Keratinocyte (primary cell): Measurements from ENCODE around the gene TENT5A. TPM values are rescaled to one million over a fixed set of nuclear protein-coding genes. Genes with fewer than 3 reads are reported as not detected.

ENCODE experiments used
- DNase-seq: peaks from one replicate; pipeline ENCODE4 v3.0.0-alpha.2; 2011; ENCODE audit warnings: low read depth, missing footprints, low spot score
- FAIRE-seq: peaks from 2 replicates; lab custom pipeline; 2011; peaks lifted over from hg19 to GRCh38; lab: Jason Lieb, UNC
- H2AFZ ChIP-seq: 2 replicates; pipeline ENCODE4 v1.6.0; 2012; ENCODE audit warnings: low read length, control low read depth, inconsistent platforms; ENCODE audit not compliant: control insufficient read depth
- H3K27ac ChIP-seq: 2 replicates; pipeline ENCODE4 v1.5.1; 2011; ENCODE audit warnings: low read length; ENCODE audit not compliant: control insufficient read depth, insufficient read depth
- H3K27me3 ChIP-seq: 3 replicates; pipeline ENCODE4 v1.6.0; 2011; ENCODE audit warnings: low read length; ENCODE audit not compliant: control insufficient read depth, insufficient read depth; ENCODE audit errors: extremely low read depth
- H3K36me3 ChIP-seq, 2 experiments: 2 replicates in 1 of 2; 3 replicates in 1 of 2; pipeline ENCODE4 v1.5.1; 2011; ENCODE audit warnings: low read length in 2 of 2, mild to moderate bottlenecking in 1 of 2; ENCODE audit not compliant: control insufficient read depth in 2 of 2, insufficient read depth in 2 of 2; ENCODE audit errors: extremely low read depth in 1 of 2
- H3K4me1 ChIP-seq: 3 replicates; pipeline ENCODE4 v1.5.1; 2011; ENCODE audit warnings: low read length; ENCODE audit not compliant: control insufficient read depth, insufficient read depth; ENCODE audit errors: extremely low read depth
- H3K4me2 ChIP-seq: 3 replicates; pipeline ENCODE4 v1.6.0; 2011; ENCODE audit warnings: low read depth, low read length; ENCODE audit not compliant: control insufficient read depth, insufficient read depth; ENCODE audit errors: extremely low read depth
- H3K4me3 ChIP-seq, 3 experiments: fragments of 200-600 bp in 1 of 3; sonication (generic) in 1 of 3; 2 replicates in 2 of 3; 3 replicates in 1 of 3; pipeline ENCODE4 v1.5.1; 2011 to 2016; ENCODE audit warnings: low read length in 3 of 3, mild to moderate bottlenecking in 3 of 3, control low read depth in 2 of 3, inconsistent platforms in 1 of 3, low read depth in 1 of 3, mixed read lengths in 1 of 3, mixed run types in 1 of 3, moderate library complexity in 1 of 3; ENCODE audit not compliant: control insufficient read depth in 2 of 3, insufficient read depth in 2 of 3; ENCODE audit errors: extremely low read depth in 1 of 3
- H3K79me2 ChIP-seq: 2 replicates; pipeline ENCODE4 v1.6.0; 2012; ENCODE audit warnings: low read length; ENCODE audit not compliant: control insufficient read depth, insufficient read depth
- H3K9ac ChIP-seq: 3 replicates; pipeline ENCODE4 v1.6.0; 2011; ENCODE audit warnings: low read length; ENCODE audit not compliant: control insufficient read depth, insufficient read depth; ENCODE audit errors: extremely low read depth
- H3K9me1 ChIP-seq: 3 replicates; pipeline ENCODE4 v1.6.0; 2011; ENCODE audit warnings: low read length; ENCODE audit not compliant: control insufficient read depth, insufficient read depth; ENCODE audit errors: extremely low read depth
- H3K9me3 ChIP-seq: 2 replicates; pipeline ENCODE4 v1.5.1; 2012; ENCODE audit warnings: low read depth, low read length; ENCODE audit not compliant: control insufficient read depth
- H4K20me1 ChIP-seq: 3 replicates; pipeline ENCODE4 v1.6.0; 2011; ENCODE audit warnings: low read length; ENCODE audit not compliant: control insufficient read depth, insufficient read depth; ENCODE audit errors: extremely low read depth
- EZH2 ChIP-seq: IDR thresholded peaks from one replicate; pipeline ENCODE4 v1.6.1; 2012; ENCODE audit warnings: inconsistent platforms, mild to moderate bottlenecking, low read length, moderate library complexity
- dilution Hi-C: fragments of 300-500 bp; cut with MboI; formaldehyde crosslinking; loops from one replicate; pipeline ENCODE4 v1.7.0; 2020; ENCODE audit warnings: low sequenced_read_pairs; ENCODE audit not compliant: extremely low pct_ligation_motif_present
- polyA plus RNA-seq, 5 experiments: library from polyadenylated mRNA; depleted of rRNA in 3 of 5; stranded (reverse) in 3 of 5; stranded (forward) in 1 of 5; unstranded in 1 of 5; fragments of >200 nt; gene quantifications; 1 replicate in 1 of 5; 2 replicates in 3 of 5; 3 replicates in 1 of 5; pipeline versions ENCODE4 v1.2.1 to v1.2.3, GENCODE V29; 2011 to 2012; ENCODE audit warnings: missing spikeins in 2 of 5, low read depth in 1 of 5, low replicate concordance in 1 of 5
- TF ChIP-seq, protein P1 (sequence below), 3 experiments: IDR thresholded peaks in 1 of 3; conservative IDR thresholded peaks in 1 of 3; optimal IDR thresholded peaks in 1 of 3; 2 replicates in 2 of 3; 3 replicates in 1 of 3; pipeline versions ENCODE3 to v1.5.1; 2011; ENCODE audit warnings: low read length in 3 of 3, mild to moderate bottlenecking in 3 of 3, moderate library complexity in 2 of 3, control low read depth in 1 of 3, inconsistent platforms in 1 of 3; ENCODE audit not compliant: insufficient read depth in 2 of 3; ENCODE audit errors: extremely low read depth in 1 of 3

TENT5A gene
- polyA plus RNA-seq, 1 donor (not counting 4 experiments of a cell fraction or from before 2014, with no cell fraction given): 1.6 TPM

DNA sequence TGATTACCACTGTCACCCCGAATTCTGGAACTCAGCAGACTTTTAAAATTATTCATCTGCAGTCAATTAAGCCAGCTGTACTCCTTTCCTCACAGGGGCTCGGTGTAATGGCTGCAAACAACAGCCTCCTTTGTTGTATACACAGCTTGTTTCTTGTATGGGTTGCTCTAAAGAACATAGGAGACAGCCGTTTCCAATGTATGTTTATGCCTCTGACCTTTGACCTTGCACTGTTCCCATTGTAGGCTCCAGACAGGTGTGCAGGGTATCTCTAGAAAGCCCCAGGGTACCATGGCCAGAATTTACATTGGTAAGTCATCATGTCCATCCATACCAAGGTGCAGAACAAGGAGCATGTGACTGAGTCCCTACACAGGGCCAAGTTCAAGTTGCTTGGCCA lies 11.5 kb upstream of the TENT5A start:
- Histone ChIP-seq H3K27me3 (no peaks in the 10 kb centered on the region), H2AFZ (no peak overlapping the region), H3K36me3 (no peaks in the 10 kb centered on the region), H3K4me1 (peaks cover 33% of the 10 kb centered on the region), H3K4me3 (no peak overlapping the region), H3K79me2 (no peaks in the 10 kb centered on the region), H4K20me1 (no peaks in the 10 kb centered on the region), H3K27ac (no peak overlapping the region), H3K9ac (no peak overlapping the region), H3K4me2 (no peak overlapping the region), H3K9me1 (no peaks in the 10 kb centered on the region), H3K9me3 (no peaks in the 10 kb centered on the region)
- DNase-seq (no peak), FAIRE-seq (no peak)
- no peak for TF ChIP-seq EZH2
- TF ChIP-seq, protein P1, sequence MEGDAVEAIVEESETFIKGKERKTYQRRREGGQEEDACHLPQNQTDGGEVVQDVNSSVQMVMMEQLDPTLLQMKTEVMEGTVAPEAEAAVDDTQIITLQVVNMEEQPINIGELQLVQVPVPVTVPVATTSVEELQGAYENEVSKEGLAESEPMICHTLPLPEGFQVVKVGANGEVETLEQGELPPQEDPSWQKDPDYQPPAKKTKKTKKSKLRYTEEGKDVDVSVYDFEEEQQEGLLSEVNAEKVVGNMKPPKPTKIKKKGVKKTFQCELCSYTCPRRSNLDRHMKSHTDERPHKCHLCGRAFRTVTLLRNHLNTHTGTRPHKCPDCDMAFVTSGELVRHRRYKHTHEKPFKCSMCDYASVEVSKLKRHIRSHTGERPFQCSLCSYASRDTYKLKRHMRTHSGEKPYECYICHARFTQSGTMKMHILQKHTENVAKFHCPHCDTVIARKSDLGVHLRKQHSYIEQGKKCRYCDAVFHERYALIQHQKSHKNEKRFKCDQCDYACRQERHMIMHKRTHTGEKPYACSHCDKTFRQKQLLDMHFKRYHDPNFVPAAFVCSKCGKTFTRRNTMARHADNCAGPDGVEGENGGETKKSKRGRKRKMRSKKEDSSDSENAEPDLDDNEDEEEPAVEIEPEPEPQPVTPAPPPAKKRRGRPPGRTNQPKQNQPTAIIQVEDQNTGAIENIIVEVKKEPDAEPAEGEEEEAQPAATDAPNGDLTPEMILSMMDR (optimal IDR thresholded peaks at IDR 0.05 in 1 of 3, IDR thresholded peaks at IDR 0.05 in 1 of 3, conservative IDR thresholded peaks at IDR 0.05 in 1 of 3; ENCODE audit: extremely low read depth in 1 of 3, insufficient read depth in 2 of 3, low read length in 3 of 3): no peak
- dilution Hi-C loops: no loop called here

DNA sequence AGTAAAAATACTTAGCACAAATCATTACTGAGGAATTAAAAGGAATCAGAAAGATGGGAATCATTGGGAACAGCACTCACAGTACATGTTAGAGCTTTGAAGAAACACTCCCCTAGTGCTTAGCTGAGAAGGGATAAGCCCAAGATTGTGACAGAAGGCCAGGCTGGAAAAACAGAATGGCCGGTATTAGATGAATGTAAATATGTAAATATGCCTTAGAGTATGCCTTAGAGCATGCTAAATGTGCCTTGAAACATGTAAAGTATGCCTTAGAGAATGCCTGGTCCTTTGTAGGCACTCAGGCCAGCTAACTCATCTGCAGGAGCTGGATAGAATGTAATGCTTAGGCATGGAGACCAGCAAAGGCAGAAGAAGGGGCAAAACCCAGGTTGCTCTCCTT lies 10.6 kb upstream of the TENT5A start:
- no peak for DNase-seq
- Histone ChIP-seq H3K36me3 (no peaks in the 10 kb centered on the region), H3K79me2 (no peaks in the 10 kb centered on the region), H3K27ac (no peak overlapping the region), H3K4me3 (no peak overlapping the region), H3K4me1 (peaks cover 33% of the 10 kb centered on the region), H3K9ac (no peak overlapping the region), H2AFZ (no peak overlapping the region), H3K9me3 (no peaks in the 10 kb centered on the region), H3K9me1 (no peaks in the 10 kb centered on the region), H4K20me1 (no peaks in the 10 kb centered on the region), H3K4me2 (no peak overlapping the region), H3K27me3 (no peaks in the 10 kb centered on the region)
- no peak for FAIRE-seq
- dilution Hi-C loops: no loop called here
- TF ChIP-seq EZH2: no peak
- TF ChIP-seq, protein P1 (optimal IDR thresholded peaks at IDR 0.05 in 1 of 3, IDR thresholded peaks at IDR 0.05 in 1 of 3, conservative IDR thresholded peaks at IDR 0.05 in 1 of 3; ENCODE audit: extremely low read depth in 1 of 3, insufficient read depth in 2 of 3, low read length in 3 of 3): no peak
